Stimulated activated CD4-positive, alpha-beta T cell treated with anti-CD3 and anti-CD28 coated beads, TNF-alpha, amount 100 ng/mL, for 24 hours (primary cell): ENCODE data around the gene APOH.

Experiments
- DNase-seq, 3 experiments: peaks; one replicate each; pipeline ENCODE4 v3.0.0-alpha.2; 2020; ENCODE audit warnings: low read depth in 3 of 3

Gene APOH

DNA sequence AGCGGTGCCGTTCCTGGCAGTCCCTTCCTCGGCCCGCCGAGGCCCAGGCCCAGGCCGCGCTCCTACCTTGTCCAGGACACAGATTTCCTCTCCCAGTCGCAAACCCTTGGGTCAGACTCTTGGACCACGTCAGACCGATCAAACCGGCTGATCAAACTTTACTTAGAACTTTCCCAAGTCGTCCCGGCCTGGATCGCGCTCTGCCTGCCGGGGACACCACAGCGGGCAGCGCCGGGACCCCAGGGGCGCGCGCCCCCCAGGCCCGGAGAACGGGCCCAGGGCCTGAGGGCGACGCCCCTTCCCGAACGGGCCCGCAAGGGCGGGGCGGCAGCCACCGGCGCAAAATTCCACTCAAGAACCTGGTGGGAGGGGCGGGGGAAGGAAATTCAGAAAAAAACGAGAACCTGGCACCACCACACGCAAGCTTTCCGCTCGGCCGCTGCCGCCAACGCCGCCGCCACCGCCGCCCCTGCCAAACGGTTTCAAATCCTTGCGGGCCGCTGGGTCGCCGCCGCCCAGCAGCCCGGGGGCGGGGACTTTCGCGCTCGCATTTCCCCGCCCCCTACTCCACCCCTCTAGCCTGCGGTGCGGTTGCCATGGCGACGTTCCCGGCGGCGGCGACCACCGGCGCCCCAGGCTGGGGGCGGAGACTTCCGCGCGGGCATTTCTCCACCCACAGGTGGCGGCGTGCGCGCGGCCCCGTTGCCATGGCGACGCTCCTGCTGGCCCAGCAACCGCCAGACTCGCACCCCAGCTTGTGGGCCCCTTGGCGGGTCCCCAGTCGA is 37.4 kb downstream of the APOH start, which contains the start of gene CEP112:
Gene CEP112 (minus strand): TSS at position 541 of the 785 bp plus-strand sequence.
- peak; percentile 55 to 82 (median 60) for DNase-seq

DNA sequence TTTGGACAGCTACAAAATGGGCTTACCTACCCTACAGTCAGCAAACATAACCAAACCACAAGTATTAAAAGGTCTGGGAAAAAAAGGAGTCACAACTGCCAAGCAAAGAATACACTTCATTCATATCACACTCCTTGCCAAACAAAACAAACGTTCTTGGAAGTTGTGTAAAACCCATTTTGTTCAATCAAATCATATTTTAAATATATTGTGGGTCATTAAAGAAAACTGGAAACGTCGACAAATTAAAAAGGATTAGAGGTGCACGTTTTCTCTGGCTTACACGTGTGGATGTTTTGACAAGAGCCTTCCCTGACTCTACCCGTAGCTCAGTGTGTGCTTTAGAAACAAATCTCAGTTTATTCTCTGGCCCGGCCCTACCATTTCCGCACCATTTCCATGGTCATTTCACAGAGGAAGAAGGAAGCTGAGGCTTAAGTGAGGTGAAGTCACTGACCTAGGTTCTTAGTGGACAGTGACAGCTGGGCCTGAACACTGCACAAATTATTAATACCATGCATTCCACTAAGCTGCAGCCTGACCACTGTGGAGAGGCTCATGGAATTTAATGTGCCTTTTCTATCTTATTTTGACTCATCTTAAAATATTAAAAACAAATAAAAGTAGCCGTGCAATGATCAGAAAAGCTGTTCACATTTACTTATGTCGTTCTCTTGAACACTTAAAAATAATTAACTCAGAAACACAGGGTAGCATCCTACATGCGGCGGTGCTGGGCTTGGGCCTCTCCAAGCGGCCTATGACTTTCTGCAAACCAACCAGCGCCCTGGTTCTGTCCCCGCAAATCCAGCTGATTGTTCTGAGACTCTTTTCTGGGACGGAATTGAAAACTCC is 38.2 kb downstream of the APOH start:
- DNase-seq: no peak

DNA sequence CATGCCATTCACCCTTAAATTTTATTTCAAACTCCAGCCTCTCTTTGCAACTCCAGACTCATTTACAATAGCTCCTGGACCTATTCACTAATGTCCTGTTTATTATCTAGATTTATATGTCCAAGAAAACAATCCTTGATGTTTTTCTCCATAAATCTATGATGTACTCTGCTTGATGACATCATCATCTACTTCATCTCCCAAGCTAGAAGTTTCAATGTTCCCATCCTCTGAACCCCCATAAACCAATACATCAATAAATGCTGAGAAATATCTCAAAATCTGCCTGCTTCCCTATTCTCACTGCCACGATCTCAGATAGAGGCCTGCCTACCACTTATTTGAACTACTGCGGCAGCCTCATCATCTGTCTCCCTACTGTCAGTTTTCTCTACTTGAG is 41.5 kb downstream of the APOH start:
- no peak for DNase-seq

DNA sequence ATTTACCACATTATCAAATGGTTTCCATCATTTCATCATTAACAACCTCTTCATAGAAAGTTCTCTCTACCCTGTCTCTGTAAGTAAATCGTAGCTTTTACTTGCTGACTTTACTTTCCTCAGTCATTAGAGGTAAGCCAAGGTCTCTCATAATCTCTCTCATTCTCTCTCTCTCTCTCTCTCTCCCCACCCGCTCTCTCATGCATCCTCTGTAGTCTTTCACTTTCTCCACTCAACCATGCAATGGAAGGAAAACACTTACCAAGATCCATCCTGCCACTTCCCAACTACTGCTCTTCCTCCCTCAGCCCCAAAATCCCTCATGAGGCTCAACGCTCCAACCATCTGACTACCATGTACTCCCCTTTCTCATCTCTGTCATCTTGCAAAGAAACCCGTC is 43.4 kb downstream of the APOH start:
- DNase-seq: no peak

DNA sequence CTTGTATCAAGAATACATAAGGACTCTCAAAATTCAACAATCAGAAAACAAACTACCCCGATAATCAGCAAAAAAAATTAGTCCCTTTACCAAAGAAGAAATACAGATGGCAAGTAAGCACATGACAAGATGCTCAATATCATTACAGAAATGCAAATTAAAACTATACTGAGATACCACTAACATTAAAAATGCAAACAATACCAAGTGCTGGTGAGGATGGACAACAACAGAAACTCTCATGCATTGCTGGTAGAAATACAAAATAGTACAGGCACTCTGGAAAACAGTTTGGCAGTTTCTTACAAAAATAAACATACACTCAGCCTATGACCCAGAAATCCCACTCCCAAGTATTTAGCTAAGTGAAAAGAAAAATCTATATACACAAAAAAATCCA is 44.8 kb downstream of the APOH start:
- no peak for DNase-seq

DNA sequence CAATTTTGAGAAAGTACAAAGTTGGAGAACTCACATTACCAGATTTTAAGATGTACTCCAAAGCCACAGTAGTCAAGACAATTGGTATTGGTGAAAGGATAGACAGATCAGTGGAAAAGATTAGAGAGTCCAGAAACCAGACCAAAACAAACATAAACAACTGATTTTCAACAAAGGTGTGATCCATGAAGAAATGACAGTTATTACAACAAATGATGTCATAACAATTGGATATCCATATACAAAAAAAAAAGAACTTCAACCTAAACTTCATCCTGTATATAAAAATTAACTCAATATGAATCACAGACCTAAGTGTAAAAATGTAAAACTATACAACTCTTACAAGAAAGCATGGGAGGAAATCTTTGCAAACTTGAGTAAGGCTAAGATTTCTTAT is 45.7 kb downstream of the APOH start:
- no peak for DNase-seq

DNA sequence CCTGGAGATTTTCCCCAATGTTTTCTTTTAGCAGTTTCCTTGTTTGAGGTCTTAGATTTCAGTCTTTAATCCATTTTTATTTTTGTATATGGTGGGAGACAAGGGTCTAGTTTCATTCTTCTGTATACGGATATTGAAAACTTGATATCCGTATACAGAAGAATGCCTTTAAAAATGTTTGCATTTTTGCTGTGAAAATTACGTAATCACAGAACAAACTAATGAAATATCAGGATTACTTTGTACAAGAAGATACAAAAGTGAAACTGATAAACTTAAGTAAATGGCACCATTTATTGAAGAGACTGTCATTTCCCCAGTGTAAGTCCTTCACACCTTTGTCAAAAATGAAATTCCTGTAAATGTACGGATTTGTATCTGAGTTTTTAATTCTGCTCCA is 50.6 kb downstream of the APOH start:
- no peak for DNase-seq

DNA sequence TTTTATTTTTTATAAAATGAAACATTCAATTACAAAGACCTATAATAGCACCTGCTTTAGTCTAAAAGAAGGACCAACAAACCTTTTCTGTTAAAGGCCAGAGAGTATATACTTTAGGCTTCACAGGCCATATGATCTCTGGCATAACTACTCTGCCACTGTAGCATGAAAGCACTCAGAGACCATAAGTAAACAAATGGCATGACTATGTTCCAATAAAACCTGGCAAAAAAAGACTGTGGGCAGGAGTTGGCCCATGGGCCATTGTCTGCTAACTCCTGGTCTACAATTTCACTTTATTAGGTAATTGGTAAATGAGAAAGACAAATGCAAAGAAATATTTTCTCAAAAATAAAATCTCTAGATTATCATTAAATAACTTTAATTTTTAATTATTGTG is 52.2 kb downstream of the APOH start:
- no peak for DNase-seq

DNA sequence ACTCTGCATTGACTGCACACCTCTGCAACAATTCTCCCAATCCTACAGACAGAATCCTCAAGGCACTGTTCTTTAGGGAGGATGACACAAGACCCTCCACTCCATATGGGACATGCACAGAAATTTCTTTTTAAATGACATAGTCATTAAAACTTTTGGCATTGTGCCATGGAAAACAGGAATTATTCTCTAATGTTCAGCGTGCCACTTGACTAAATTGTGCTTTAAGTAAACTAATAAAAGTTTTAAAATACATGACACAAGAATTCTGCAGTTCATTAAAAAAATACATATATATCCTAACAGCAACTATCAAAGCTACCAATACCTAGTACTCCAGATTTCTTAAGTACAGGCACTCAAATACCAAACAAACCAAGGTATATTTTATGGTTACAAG is 53.3 kb downstream of the APOH start:
- no peak for DNase-seq

DNA sequence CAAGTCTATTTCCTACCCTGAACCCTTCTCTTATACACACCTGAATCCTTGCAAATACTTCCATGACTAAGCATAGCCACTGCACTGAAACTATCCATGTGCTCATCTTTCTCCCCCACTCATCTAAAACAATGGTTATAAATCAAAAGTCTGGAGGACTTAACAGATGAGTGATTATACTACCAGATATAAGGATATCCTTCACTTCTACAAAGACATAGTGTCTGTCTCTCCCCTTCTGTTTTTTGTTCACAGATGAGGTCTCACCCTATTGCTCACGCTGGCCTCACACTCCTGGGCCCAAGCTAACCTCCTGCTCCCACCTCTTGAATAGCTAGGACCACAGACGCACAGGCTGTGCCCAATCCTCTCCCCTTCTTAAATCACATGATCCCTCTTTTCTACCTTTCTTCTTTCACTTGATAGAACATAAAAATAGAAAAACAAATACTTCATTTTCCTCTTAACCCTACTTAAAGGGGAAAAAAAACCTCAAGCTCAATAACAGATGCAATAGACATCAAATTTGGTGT is 56.5 kb downstream of the APOH start:
- no peak for DNase-seq

DNA sequence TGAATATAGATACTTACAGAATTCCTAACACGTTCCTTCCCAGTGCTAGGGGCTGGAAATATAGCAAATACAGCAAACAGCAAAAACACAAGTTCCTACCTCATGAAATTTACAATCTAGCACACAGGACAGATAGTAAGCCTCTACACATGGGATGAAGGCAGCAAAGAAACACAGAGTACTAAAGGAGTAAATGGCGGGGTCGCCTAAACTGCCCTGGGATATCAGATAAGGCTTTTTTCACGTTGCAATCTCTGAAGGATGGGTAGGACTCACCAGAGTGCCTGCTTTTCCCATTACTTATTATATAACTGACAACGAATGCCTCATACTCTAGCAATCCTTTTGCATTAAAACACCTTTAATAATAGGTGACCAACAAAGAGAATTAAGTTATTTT is 57.1 kb downstream of the APOH start:
- DNase-seq: no peak

DNA sequence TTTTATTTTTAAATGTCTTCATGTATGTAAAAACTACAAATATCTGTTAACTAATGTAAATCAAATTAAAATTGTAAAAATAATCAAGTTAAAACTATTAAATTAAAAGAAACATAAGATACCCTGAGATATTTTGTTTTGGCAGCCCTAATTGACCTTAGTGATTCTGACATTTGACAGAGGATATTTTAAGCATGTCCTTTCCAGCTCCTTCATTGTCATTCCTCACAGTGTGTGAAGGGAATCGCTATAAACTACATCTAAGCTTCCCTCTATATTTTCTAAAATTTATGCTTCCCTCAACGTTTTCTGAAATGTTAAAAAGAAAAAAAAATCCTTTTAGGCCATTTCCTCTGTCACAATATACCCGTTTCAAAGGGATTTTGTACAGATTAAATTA is 57.5 kb downstream of the APOH start:
- no peak for DNase-seq

DNA sequence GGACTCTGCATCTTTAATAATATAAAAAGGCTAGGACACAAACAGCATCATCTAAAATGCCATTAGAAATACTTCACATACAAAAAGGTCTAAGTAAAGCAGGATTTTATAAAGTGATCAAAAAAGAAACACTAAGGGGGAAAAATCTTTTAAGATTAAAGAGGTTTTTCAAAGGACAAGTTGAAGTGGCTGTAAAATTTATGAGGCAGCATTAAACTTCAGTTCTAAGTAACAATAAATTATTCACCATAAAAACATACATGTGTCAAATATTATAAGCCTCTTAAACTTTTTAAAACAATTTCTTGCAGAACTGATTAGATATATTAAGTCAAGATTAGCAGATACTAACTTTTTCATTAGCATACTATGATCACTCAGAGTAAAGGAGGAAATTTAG is 58.0 kb downstream of the APOH start:
- DNase-seq: no peak

DNA sequence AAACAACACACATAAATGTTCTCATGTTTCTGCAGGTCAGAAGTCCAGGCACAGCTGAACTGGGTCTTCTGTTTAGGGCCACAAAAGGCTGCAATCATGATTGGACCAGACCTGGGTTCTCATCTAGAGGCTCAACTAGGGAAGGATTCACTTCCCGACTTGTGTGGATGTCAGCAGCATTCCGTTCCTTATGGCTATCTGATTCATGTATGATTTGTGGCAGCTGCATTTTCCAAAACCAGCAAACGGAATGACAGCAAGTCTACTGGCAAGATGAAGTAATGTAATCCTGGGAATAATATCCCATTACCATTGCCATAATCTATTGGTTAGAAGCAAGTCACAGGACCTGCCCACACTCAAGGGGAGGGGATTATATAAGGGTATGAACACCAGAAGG is 59.4 kb downstream of the APOH start:
- DNase-seq: no peak

DNA sequence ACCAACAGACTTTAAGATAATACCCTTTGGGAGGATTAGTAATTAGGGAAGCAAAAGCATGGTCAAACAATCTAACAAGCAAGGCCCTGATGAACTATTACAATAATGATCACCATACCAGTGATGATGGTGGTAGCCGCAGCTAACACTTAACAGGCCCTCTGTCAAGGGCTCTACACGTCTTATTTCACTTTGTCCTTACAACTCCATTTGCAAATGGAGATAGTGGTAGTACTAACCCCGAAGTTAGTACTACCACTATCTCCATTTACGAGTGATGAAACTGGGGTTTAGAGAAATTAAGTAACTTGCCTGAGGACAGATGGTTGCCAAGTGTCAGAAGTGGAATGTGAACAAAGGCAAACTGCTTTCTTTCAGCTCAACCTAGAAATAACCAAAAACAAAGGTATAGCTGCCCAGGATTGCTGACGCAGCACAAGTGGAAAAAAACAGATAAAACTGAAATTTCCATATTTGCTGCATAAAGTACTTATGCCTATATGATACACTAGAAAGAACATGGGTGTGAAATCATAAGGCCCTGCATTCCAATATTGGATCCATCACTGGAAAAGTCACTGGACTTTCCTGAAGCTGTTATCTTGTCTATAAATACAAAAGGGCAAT is 61.9 kb downstream of the APOH start:
- no peak for DNase-seq

DNA sequence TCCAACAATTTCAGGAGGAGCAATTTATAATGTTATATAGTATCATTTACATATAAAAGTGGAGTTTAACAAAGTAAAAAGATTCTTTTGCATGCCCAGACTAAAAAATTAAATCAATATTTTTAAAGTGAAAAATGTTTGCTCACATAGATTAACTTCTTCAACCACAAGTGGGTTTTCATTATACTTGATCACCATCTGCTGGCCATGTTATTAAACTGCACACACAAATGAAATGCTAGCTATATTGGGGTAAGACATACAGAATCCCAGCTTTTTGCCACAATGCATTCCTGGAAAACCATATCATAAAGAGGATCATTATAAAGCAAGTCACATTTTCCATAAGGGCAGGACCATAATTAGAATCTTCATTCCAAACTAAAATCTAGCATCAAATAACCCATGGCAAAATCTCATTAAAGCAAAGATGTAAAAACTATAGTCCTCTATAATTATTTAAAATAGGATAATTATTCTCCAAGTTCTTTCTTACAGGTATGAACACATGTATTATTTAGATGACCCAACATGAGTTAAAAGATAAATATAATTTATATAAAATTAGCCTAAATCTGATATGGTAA is 63.6 kb downstream of the APOH start:
- DNase-seq: no peak
